HG02571 (cell line): ENCODE results near the gene NCEH1.

Experiments
- ATAC-seq: cut with Tn5 transposase; IDR thresholded peaks from one replicate; pipeline ENCODE4 v1.9.1; 2021; ENCODE audit warnings: mild to moderate bottlenecking, moderate library complexity; ENCODE audit not compliant: unreplicated experiment

NCEH1 gene

DNA sequence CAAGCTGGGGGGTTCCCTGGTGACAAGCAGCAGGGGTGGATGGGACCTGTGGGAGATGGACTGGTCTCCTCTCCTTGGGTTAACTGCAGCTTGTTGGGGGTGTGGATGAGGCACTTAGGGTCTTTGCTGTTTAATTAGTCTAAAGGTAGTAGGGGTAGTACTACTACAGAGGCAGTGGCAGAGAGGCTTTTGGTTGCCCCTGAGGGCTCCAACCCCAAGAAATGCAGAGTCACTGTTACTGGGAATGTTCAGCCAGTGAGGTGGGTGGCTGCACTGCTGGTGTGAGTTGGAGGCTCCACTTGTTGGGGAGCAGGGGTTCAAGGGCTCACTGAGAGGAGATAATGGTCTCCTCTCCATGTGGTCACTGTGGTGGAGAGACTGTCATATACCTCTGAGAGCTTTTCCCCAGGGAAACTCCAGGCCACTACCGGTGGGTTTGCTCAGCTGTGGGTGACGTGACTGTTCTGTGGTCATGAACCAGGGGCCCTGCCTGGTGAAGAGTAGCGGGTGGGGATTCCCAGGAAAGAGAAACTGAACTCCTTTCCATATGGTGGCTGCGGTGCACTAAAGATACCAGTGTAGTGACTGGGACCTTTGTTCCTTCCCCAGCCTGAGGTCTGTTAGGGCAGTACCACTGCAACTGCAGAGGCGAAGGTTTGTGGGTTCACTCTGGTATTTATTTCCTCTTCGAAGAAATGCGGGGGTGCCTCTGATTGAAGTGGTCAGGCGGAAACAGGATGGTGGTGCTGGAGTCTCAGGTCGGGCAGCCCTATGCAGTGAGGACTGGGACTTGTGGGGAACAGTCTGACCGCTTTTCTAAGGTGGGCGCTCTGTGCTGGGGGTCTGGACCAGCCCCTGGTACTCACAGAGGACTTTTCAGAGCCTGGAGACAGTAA, 118.7 kb downstream of the NCEH1 start:
- peak; percentile 87 for ATAC-seq

DNA sequence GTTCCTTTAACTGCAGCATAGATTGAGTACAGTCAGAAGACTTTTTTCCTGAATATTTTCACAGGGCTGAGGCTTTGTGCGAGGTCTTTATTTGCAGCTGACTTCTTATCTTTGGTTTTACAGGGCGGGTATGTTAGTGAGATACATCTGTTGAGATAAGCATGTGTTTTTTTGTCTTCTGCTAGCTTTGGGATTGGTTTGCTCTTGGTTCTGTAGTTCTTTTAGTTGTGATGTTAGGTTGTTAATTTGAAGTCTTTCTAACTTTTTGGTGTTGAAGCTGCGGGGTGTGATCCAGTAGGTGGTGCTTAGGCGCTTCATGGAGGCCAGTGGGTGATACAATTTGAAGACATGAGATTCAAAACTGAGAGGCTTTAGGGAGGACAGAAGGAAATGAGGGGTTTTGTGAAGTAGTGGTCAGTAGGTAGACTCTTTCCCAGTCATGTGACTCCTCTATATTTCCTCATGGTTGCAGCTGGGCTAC, 119.7 kb downstream of the NCEH1 start:
- no peak for ATAC-seq

GRCh38 chr3:172586436-172586835, 124.4 kb downstream of the NCEH1 start:
- ATAC-seq: no peak

DNA sequence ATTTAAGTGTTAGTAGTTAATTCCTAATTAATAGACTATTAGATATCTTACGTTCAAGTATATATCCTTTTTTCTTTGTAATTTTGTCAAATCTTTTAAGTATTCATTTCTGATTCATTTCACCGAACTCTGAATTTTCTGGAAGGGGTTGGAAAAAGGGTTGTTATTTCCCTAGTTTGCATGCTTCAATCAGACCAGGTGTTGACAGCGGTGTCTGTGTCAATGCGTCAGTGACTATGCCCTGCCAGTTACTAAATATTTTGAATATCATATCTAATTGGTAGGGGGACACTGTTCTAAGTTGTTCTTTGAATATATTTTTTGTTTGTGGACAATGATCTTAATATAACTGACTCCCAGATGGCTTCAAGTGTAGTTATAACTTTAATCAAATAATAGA, 124.9 kb downstream of the NCEH1 start:
- no peak for ATAC-seq

GRCh38 chr3:172582712-172583111, 128.2 kb downstream of the NCEH1 start:
- ATAC-seq: no peak

DNA sequence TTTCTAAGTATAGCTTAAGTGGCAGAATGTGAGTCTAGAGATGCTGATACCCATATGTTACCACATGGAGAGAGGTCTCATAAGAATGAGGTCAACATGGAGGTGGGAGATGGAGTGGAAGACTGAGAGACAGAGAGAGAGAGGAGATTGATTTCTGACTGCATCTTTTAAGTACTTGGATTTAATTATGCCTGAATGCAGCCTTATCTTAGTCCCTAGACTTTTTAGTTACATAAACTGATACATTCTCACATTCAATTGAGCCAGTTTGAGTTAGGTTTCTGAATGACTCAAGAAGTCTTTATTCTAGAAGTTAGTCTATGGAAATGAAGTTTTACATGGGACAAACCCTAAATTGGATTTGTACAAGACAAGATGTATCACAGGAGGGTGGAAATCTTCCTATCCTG, 129.1 kb downstream of the NCEH1 start:
- ATAC-seq: no peak

- peak; percentile 65 for ATAC-seq
Observed at GRCh38 chr3:172580680-172581401, 130.0 kb downstream of the NCEH1 start.
